Fibroblast of lung (primary cell): ENCODE results near the gene OR7D2. TPM values are rescaled to one million over a fixed set of nuclear protein-coding genes. Genes with fewer than 3 reads are reported as not detected.

ENCODE experiments used
- DNase-seq, 2 donors: peaks; one replicate each; pipeline versions ENCODE4 v3.0.0 to v3.0.0-alpha.2; 2010; ENCODE audit warnings: low read depth in 2 of 2
- H2AFZ ChIP-seq: 2 replicates; pipeline ENCODE4 v1.5.1; 2012; ENCODE audit warnings: low read length, control low read depth, inconsistent platforms
- H3K27ac ChIP-seq: 2 replicates; pipeline ENCODE4 v1.5.1; 2011; ENCODE audit warnings: low read length, control low read depth; ENCODE audit not compliant: insufficient read depth
- H3K27me3 ChIP-seq: 2 replicates; pipeline ENCODE4 v1.5.1; 2011; ENCODE audit warnings: mild to moderate bottlenecking, low read length; ENCODE audit not compliant: control insufficient read depth, insufficient read depth
- H3K36me3 ChIP-seq: 2 replicates; pipeline ENCODE4 v1.5.1; 2011; ENCODE audit warnings: low read length; ENCODE audit not compliant: control insufficient read depth, insufficient read depth
- H3K4me1 ChIP-seq: 2 replicates; pipeline ENCODE4 v1.5.1; 2011; ENCODE audit warnings: low read length; ENCODE audit not compliant: control insufficient read depth, insufficient read depth; ENCODE audit errors: extremely low read depth
- H3K4me2 ChIP-seq: 2 replicates; pipeline ENCODE4 v1.5.1; 2011; ENCODE audit warnings: low read length, control low read depth; ENCODE audit not compliant: insufficient read depth; ENCODE audit errors: extremely low read depth
- H3K4me3 ChIP-seq, 4 experiments: fragments of 200-600 bp in 1 of 4; sonication (generic) in 1 of 4; replicated peaks in 1 of 4; 2 replicates each; pipeline ENCODE4 v1.5.1; 2011 to 2016; ENCODE audit warnings: low read length in 4 of 4, low read depth in 3 of 4, mild to moderate bottlenecking in 3 of 4, control low read depth in 2 of 4, inconsistent platforms in 1 of 4, mixed read lengths in 1 of 4; ENCODE audit not compliant: insufficient read depth in 1 of 4; ENCODE audit errors: control extremely low read depth in 1 of 4
- H3K79me2 ChIP-seq: 2 replicates; pipeline ENCODE4 v1.5.1; 2012; ENCODE audit warnings: mild to moderate bottlenecking, low read length, inconsistent platforms; ENCODE audit not compliant: control insufficient read depth, insufficient read depth
- H3K9ac ChIP-seq: 2 replicates; pipeline ENCODE4 v1.5.1; 2011; ENCODE audit warnings: mild to moderate bottlenecking, low read length, control low read depth; ENCODE audit not compliant: insufficient read depth
- H3K9me3 ChIP-seq: 2 replicates; pipeline ENCODE4 v1.5.1; 2012; ENCODE audit warnings: low read depth, low read length; ENCODE audit not compliant: control insufficient read depth, insufficient read depth
- H4K20me1 ChIP-seq: 2 replicates; pipeline ENCODE4 v1.5.1; 2011; ENCODE audit warnings: low read length; ENCODE audit not compliant: control insufficient read depth, insufficient read depth; ENCODE audit errors: extremely low read depth
- CTCF ChIP-seq, 2 donors: IDR thresholded peaks in 1 of 2; conservative IDR thresholded peaks in 1 of 2; 1 replicate in 1 of 2; 2 replicates in 1 of 2; pipeline ENCODE4 v1.5.1; 2011 to 2012; ENCODE audit warnings: low read length in 2 of 2, control low read depth in 1 of 2, inconsistent platforms in 1 of 2, low read depth in 1 of 2, mild to moderate bottlenecking in 1 of 2
- EZH2 ChIP-seq: IDR thresholded peaks from 2 replicates; pipeline ENCODE4 v1.5.1; 2012; ENCODE audit warnings: low read length, control low read depth, mild to moderate bottlenecking; ENCODE audit errors: missing control alignments
- polyA plus RNA-seq, 2 donors: library from polyadenylated mRNA; depleted of rRNA in 1 of 2; stranded (reverse) in 1 of 2; unstranded in 1 of 2; fragments of >200 nt; gene quantifications; 2 replicates each; pipeline ENCODE4 v1.2.1, GENCODE V29; 2011 to 2012; ENCODE audit warnings: missing spikeins in 1 of 2
- total RNA-seq: library from RNA; depleted of rRNA; stranded (reverse); fragments of >200 nt; gene quantifications from 2 replicates; pipeline ENCODE4 v1.2.1, GENCODE V29; 2014

OR7D2 gene
- total and polyA plus RNA-seq, 2 donors (not counting 1 experiment from before 2014, with no cell fraction given), result 0.17 TPM; not detected in 1

DNA sequence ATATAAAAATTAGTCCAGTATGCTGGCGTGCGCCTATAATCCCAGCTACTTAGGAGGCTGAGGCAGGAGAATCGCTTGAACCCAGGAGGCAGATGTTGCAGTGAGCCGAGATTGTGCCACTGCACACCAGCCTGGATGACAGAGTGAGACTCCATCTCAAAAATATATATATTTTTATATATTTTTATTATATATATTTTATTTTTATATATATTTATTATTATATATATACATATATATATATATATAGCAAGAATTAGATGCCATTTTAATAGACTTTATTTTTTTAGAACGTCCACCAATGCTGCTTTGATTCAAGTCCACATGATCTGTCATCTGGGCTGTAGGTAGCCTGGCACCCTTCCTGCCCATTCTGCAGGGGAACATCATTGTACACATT lies 3.5 kb upstream of the OR7D2 start:
- Histone ChIP-seq H3K4me1 (no peaks in the 10 kb centered on the region), H3K27ac (no peak overlapping the region), H3K27me3 (no peaks in the 10 kb centered on the region), H3K36me3 (no peaks in the 10 kb centered on the region), H3K9me3 (no peaks in the 10 kb centered on the region), H3K9ac (no peak overlapping the region), H3K4me2 (no peak overlapping the region), H4K20me1 (no peaks in the 10 kb centered on the region), H2AFZ (no peak overlapping the region), H3K79me2 (no peaks in the 10 kb centered on the region), H3K4me3 (no peak overlapping the region)
- no peak for DNase-seq
- TF ChIP-seq CTCF (conservative IDR thresholded peaks at IDR 0.05 in 1 of 2, IDR thresholded peaks at IDR 0.05 in 1 of 2; ENCODE audit: low read depth in 1 of 2, low read length in 2 of 2), result no peak
- TF ChIP-seq EZH2, result no peak

DNA sequence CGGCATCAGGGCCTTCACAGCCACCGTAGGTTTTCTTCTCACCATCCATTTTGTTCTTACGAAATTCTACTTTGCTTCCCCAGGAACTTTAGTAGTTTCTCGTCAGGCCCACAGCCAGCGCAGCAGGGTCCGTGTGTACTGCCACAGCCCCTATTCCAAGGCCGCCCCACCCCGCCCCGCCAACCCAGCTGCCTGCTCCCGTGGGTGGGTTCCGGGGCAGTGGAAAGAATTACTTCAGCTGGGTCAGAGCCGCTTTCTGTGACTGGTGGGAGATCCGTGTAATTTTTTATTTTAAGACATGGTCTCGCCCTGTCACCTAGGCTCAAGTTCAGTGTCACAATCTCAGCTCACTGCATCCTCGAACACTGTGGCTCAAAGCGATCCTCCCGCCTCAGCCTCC lies 4.2 kb downstream of the OR7D2 start:
- H3K36me3 ChIP-seq, result no peaks in the 10 kb centered on the region
- no peak for DNase-seq
- TF ChIP-seq CTCF (conservative IDR thresholded peaks at IDR 0.05 in 1 of 2, IDR thresholded peaks at IDR 0.05 in 1 of 2; ENCODE audit: low read depth in 1 of 2, low read length in 2 of 2), result no peak
- TF ChIP-seq EZH2, result no peak

GRCh38 chr19:9187191-9187590 lies 8.4 kb downstream of the OR7D2 start:
- Histone ChIP-seq H3K4me2 (no peak overlapping the region), H3K79me2 (no peaks in the 10 kb centered on the region), H2AFZ (no peak overlapping the region), H3K4me3 (no peak overlapping the region), H3K36me3 (no peaks in the 10 kb centered on the region), H4K20me1 (no peaks in the 10 kb centered on the region), H3K27me3 (no peaks in the 10 kb centered on the region), H3K9ac (no peak overlapping the region), H3K27ac (no peak overlapping the region), H3K9me3 (no peaks in the 10 kb centered on the region), H3K4me1 (no peaks in the 10 kb centered on the region)
- DNase-seq, result no peak
- no peak for TF ChIP-seq CTCF (conservative IDR thresholded peaks at IDR 0.05 in 1 of 2, IDR thresholded peaks at IDR 0.05 in 1 of 2; ENCODE audit: low read depth in 1 of 2, low read length in 2 of 2)
- no peak for TF ChIP-seq EZH2

More for the DNA sequence above, 4.2 kb downstream of the OR7D2 start:
- H3K4me1 ChIP-seq, result no peaks in the 10 kb centered on the region
- no peak overlapping the region for H2AFZ ChIP-seq
- H3K9ac ChIP-seq, result no peak overlapping the region
- no peak overlapping the region for H3K4me3 ChIP-seq
- no peak overlapping the region for H3K27ac ChIP-seq
- no peaks in the 10 kb centered on the region for H4K20me1 ChIP-seq
- no peak overlapping the region for H3K4me2 ChIP-seq
- no peaks in the 10 kb centered on the region for H3K9me3 ChIP-seq
- no peaks in the 10 kb centered on the region for H3K27me3 ChIP-seq
- H3K79me2 ChIP-seq, result no peaks in the 10 kb centered on the region
